CD4-positive, alpha-beta T cell treated with Interleukin-6 for 4 hours (primary cell): ENCODE data around the gene NIPSNAP2.
"Not testable (repeated sequence)": the region's sequence is repeated elsewhere in the genome, so short reads cannot be mapped to it uniquely, and the experiment has no call there.

Experiments used
- DNase-seq: peaks from one replicate; pipeline ENCODE4 v3.0.0-alpha.2; 2020; ENCODE audit warnings: mixed read lengths

The NIPSNAP2 gene

GRCh38 chr7:56048763-56049162 lies 84.4 kb downstream of the NIPSNAP2 start:
- DNase-seq = not testable (repeated sequence)
